Measurements from ENCODE around the gene TEPSIN.

- TF ChIP-seq CTCF (optimal IDR thresholded peaks at IDR 0.05 in 1 of 3, IDR thresholded peaks at IDR 0.05 in 1 of 3, conservative IDR thresholded peaks at IDR 0.05 in 1 of 3; ENCODE audit: extremely low read depth in 1 of 3, insufficient read depth in 2 of 3, low read length in 3 of 3) (no peak), EZH2 (IDR thresholded peaks at IDR 0.05; ENCODE audit: low read length) (no peak)
Observed at GRCh38 chr17:81218991-81219390, 19.9 kb downstream of the TEPSIN start.
